HG02798 (cell line): Measurements from ENCODE around the gene EIF2AK3.
A peak's percentile ranks its signal among the peaks of the same experiment; 100 is the strongest.
"Not testable (repeated sequence)": the region's sequence is repeated elsewhere in the genome, so short reads cannot be mapped to it uniquely, and the experiment has no call there.

Experiments
- ATAC-seq: cut with Tn5 transposase; IDR thresholded peaks from one replicate; pipeline ENCODE4 v1.9.1; 2021; ENCODE audit warnings: mild to moderate bottlenecking; ENCODE audit not compliant: unreplicated experiment, poor library complexity

The EIF2AK3 gene

DNA sequence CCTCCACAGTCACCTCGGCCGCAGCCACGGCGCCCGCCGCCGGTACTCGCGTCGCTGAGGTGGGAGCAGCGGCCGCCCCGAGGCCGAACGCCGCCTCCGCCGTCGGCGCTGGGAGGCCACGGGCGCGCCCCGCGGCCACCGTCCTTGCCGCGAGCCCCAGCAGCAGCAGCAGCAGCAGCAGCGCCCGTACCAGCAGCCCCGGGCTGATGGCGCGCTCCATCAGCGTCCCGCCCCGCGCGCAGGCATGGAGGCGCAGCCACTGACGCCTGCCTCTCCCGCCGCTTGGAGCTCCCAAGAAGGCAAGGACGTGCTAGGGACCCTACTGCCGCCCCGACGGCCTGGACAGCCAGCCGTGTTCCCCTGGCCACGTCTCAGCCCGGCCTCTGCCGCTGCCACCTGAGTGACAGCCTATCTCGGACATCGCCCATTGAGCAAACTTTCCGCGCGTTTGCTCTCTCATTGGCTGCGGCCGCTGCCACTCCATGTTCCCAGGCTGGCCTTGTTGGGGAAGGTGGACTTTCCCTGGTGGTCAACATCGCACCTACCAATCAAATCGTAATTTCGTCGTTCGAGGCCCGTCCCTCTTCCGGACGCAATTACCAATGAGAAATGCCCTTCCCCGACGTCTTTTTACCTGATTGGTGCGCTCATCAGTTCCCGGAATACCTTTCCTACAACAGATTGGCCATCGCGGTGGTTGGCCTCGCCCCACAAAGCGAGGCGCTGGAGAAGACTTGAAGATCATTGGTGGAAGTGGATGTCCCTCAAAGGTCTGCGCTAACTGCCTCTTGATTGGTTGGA is at the start of gene EIF2AK3:
EIF2AK3 (minus strand) TSS at position 410 of the 801 bp plus-strand sequence; CDS start at position 220, 190 bp downstream.
- ATAC-seq, result peak; percentile 90

- ATAC-seq, result no peak
Measured at GRCh38 chr2:88673363-88673762, 46.1 kb upstream of the EIF2AK3 start.

DNA sequence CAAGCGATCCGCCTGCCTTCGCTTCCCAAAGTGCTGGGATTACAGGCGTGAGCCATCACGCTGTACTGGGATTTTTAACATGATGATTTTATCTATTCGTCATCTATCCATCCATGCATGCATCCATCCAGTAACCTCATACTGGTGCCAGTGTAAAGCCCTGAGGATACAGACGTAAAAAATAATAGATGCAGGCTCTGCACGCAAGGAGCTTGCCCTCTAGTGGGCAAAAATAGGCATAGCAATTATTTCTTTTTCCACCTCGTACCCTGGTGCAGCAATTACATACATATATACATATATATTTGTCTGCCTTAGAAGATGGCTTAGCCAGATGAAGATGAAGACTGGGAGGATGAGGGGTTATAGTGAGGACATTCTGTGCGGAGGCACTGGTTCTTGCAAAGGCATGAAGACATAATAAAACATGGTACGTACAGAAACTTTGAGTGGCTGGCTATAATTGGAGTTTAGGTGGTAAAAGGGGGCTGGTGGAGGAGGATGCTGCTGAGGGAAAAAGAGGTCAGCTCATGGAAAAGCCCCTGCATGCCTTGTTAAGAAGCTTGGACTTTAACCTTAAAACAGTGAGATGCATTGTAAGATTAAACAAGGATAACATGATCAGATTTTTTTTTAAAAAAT is 44.6 kb upstream of the EIF2AK3 start:
- peak; percentile 53 for ATAC-seq

GRCh38 chr2:88669482-88670214 is 42.4 kb upstream of the EIF2AK3 start:
- ATAC-seq, result peak; percentile 87

- ATAC-seq, result no peak
Measured at GRCh38 chr2:88668862-88669261, 41.6 kb upstream of the EIF2AK3 start.

GRCh38 chr2:88667219-88667618 is 40.0 kb upstream of the EIF2AK3 start:
- ATAC-seq, result no peak

DNA sequence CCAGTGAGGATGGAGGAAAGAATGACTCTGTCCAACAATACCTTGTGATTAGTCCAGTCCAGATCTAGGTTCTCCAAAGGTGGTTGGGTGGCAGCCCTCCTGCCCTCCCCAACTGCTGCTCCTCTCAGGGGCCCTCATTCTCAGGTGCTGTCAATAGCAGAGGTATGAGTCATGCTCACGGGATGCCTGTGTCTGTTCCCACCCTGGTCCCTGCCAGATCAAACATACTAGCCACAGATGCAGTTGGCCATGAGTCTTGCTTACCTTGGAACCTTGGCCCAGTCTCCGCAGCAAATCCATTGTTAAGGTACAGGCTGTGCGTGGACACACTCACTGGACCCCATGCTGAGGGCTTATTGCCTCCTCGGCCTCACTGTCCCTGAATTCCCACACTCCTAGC is 39.3 kb upstream of the EIF2AK3 start:
- no peak for ATAC-seq

GRCh38 chr2:88660622-88661021 is 33.4 kb upstream of the EIF2AK3 start:
- ATAC-seq, result no peak

DNA sequence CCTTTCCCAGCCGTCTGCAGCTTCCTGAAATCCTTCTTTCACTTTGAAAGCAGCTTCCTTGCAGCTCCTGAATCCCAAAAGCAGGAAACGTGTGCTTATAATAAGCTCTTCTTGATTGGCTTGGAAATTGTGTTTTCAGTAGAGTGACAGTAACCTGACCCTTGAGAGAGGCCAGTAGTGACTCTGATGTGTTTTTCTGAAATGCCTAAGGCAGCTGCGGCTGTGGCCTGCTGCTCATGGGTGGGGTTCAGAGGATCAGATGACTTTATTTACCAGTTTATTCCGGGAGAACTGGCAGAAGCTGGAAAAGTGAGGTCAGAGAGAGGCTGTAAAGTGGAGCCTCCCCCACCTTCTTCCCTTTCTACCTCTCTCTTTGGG is 32.3 kb upstream of the EIF2AK3 start:
- no peak for ATAC-seq

DNA sequence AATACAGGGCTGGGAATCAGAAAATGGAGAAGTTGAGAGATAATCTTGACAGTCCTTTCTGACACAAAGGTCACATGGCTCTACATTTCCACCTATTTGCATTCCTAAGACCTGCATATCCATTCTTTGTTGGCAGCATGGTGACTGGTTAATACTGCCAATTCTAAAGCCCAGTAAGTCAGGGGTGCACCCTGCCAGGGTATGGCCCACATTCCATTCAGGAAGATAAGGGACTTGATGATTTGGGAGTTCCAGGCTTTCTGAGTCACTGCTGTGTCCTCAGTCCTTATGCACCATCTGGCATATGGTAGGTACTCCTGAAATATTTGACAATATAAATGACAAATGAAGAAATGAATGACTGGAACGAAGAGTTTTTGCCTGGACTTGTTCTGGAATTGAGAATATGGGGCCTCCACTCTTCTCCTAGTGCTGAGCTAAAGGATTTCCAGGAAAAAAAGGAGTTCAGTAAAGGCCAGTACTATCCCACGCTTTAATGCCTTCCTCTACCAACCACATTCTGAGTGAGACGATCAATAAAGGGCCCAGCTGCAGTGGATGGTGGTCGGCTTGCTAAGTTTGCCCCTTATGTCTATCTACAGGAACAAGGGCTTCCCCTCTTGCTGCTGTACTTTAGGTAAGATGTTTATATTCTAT is 31.7 kb upstream of the EIF2AK3 start:
- ATAC-seq, result no peak

DNA sequence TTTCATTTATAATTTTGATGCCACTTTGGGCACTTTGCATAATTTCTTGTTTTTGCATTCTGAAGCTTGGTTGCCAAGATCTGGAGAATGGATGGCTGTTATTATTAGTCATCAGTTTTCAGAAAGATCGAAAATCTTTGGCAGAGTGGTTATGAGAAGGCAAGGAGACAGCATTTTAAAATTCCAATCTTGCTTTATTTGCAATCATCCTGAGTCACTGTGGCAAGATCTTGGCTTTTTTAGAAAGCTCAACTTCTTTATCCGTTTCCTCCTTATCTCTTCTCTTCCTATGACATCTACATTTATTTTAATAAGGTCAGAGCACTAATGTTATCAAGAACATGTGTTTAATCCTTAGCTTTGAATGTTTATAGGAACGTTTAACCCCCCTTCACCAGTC is 31.1 kb upstream of the EIF2AK3 start:
- no peak for ATAC-seq

DNA sequence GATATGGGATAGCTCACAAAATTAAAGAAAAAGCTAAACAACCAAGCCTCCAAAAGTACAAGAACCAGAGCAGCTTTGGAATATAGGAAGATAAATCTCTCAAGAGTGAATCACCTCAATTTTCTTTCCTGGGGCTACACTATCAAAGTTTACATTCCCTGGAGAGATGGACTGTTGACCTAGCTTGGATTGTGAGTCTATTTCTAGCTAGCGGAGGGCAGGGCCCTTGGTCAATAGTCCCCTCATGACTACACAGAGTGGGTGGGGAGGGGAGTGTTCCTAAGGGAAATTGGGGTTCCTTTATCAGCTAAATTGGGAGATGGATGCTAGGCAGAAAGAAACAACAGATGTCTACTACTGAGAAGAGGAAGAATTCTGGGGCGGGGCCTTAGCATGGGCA is 29.9 kb upstream of the EIF2AK3 start:
- no peak for ATAC-seq

DNA sequence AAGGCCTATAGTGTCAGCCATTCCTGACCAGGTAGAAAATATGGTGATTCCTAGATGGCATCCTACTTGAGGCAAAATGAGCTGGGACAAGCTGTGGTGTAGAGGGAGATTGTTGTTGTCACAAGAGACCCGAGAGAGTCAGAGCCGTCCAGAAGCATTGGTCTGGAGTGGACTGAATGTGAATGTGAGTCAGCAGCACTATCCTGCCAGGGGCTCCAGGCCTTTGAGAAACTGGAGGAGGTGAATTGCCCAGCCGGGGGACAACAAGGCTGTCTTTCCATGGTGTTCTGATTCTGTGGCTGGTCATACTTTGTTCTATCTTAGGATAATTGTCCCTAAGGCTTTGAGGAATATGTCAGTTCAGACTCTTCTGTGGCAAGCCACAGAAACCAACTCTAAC is 29.4 kb upstream of the EIF2AK3 start:
- no peak for ATAC-seq

- ATAC-seq, result no peak
Measured at GRCh38 chr2:88654714-88655113, 27.4 kb upstream of the EIF2AK3 start.

- ATAC-seq, result no peak
Measured at GRCh38 chr2:88651646-88652045, 24.4 kb upstream of the EIF2AK3 start.

DNA sequence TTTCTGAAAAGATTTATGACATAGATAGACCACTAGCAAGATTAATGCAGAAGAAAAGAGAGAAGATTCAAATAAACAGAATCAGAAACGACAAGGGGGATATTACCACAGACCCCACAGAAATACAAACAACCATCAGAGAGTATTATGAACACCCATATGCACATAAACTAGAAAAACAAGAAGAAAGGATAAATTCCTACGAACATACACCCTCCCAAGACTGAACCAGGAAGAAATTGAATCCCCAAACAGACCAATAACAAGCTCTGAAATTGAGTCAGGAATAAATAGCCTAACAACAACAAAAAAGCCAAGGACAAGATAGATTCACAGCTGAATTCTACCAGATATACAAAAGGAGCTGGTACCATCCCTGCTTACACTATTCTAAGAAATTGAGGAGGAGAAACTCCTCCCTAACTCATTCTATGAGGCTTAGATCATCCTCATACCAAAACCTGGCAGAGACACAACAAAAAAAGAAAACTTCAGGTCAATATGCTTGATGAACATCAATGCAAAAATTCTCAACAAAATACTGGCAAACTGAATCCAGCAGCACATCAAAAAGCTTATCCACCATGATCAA is 18.1 kb upstream of the EIF2AK3 start:
- ATAC-seq, result not testable (repeated sequence)

DNA sequence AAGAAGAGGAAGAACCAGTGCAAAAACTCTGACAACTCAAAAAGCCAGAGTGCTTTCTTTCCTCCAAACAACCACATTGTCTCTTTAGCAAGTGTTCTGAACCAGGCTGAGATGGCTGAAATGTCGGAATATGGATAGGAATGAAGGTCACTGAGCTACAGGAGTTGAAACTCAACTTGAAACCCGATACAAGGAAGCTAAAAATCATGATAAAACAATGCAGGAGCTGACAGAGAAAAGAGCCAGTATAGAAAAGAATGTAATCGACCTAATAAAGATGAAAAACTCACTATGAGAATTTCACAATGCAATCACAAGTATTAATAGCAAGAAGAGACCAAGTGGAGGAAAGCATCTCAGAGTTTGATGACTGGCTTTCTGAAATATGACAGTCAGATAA is 15.0 kb upstream of the EIF2AK3 start:
- no peak for ATAC-seq

DNA sequence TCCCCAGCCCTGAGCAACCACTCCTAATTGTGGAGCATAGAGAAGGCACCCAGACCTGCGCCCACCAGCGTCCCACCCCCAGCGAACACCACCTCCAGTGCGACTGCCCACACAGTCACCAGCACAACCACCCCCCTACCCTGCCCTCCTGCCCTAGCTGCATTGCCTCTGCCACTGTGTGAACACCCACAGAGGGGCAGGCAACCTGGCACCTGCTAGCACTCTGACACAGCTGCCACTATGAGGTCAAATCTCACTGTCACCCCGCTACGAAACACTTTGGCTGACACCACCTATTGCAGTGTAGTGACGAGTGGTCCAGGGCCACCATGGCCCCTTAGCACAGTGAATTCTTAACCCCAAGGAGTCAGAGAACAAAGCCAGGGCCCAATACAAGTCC is 14.1 kb upstream of the EIF2AK3 start:
- no peak for ATAC-seq

GRCh38 chr2:88639865-88640264 is 12.6 kb upstream of the EIF2AK3 start:
- ATAC-seq, result no peak

- no peak for ATAC-seq
Measured at GRCh38 chr2:88638743-88639142, 11.5 kb upstream of the EIF2AK3 start.
